Left ventricle myocardium inferior (tissue), 1 donor: ENCODE data around the gene USP7. TPM values are rescaled to one million over a fixed set of nuclear protein-coding genes. Genes with fewer than 3 reads are reported as not detected.

Experiments
- DNase-seq: peaks from one replicate; pipeline ENCODE4 v3.0.0-alpha.2; 2020
- H3K27ac ChIP-seq: fragments of 200-600 bp; replicated peaks from 2 replicates; pipeline ENCODE4 v1.8.0; 2021
- H3K27me3 ChIP-seq: fragments of 200-600 bp; 2 replicates; pipeline ENCODE4 v1.8.0; 2021; ENCODE audit warnings: low read depth
- H3K36me3 ChIP-seq: fragments of 200-600 bp; 2 replicates; pipeline ENCODE4 v1.8.0; 2021
- H3K4me1 ChIP-seq: fragments of 200-600 bp; 2 replicates; pipeline ENCODE4 v1.8.0; 2021
- H3K4me3 ChIP-seq: fragments of 200-600 bp; 2 replicates; pipeline ENCODE4 v1.8.0; 2021; ENCODE audit warnings: mild to moderate bottlenecking, moderate library complexity
- H3K9me3 ChIP-seq: fragments of 200-600 bp; replicated peaks from 2 replicates; pipeline ENCODE4 v1.8.0; 2021
- CTCF ChIP-seq: fragments of 200-600 bp; IDR thresholded peaks from 2 replicates; pipeline ENCODE4 v1.8.0; 2021; ENCODE audit warnings: antibody characterized with exemption, mild to moderate bottlenecking, borderline replicate concordance
- intact Hi-C: fragments of 100-400 bp; cut with micrococcal nuclease; formaldehyde crosslinking; loops from one replicate; pipeline ENCODE4 v1.11.0; 2022
- total RNA-seq: library from RNA; stranded (reverse); fragmentation: NEBNext Ultra II Directional; extraction: Animal tissue kit (Norgen Biotek cat#: 25700); gene quantifications from one replicate; pipeline ENCODE4 v1.2.1, GENCODE V29; 2021
- donor health status: DM: no; HTN: yes; CAD: no; lungs with severe emphysema.

The USP7 gene
- total RNA-seq, 1 donor from 2014 or later = 54.7 TPM

- H3K27me3 ChIP-seq = no peaks in the 10 kb centered on the region
- no peak for TF ChIP-seq CTCF
- no peak for DNase-seq
- H3K36me3 ChIP-seq = peaks cover 100% of the 10 kb centered on the region
- intact Hi-C loops = no loop called here
- H3K27ac ChIP-seq = no peak overlapping the region
- no peaks in the 10 kb centered on the region for H3K4me1 ChIP-seq
- H3K4me3 ChIP-seq = no peak overlapping the region
- no peaks in the 10 kb centered on the region for H3K9me3 ChIP-seq
These were observed 47.0 kb downstream of the USP7 start for GRCh38 chr16:8916541-8917225.

- intact Hi-C loops = no loop called here
- H3K36me3 ChIP-seq = peaks cover 100% of the 10 kb centered on the region
These were observed 47.9 kb downstream of the USP7 start for GRCh38 chr16:8915722-8916301.

GRCh38 chr16:8914098-8914497 is 49.6 kb downstream of the USP7 start:
- intact Hi-C loops = no loop called here
- no peaks in the 10 kb centered on the region for H3K4me1 ChIP-seq
- H3K9me3 ChIP-seq = no peaks in the 10 kb centered on the region
- no peaks in the 10 kb centered on the region for H3K27me3 ChIP-seq
- peaks cover 100% of the 10 kb centered on the region for H3K36me3 ChIP-seq
- H3K4me3 ChIP-seq = no peak overlapping the region
- TF ChIP-seq CTCF = no peak
- H3K27ac ChIP-seq = no peak overlapping the region
- no peak for DNase-seq

More at GRCh38 chr16:8915722-8916301, 47.9 kb downstream of the USP7 start:
- H3K27ac ChIP-seq = no peak overlapping the region
- H3K4me1 ChIP-seq = no peaks in the 10 kb centered on the region
- H3K4me3 ChIP-seq = no peak overlapping the region
- H3K9me3 ChIP-seq = no peaks in the 10 kb centered on the region
- no peak for TF ChIP-seq CTCF
- H3K27me3 ChIP-seq = no peaks in the 10 kb centered on the region
- no peak for DNase-seq

GRCh38 chr16:8912793-8913192 is 50.9 kb downstream of the USP7 start:
- Histone ChIP-seq H3K27ac (no peak overlapping the region), H3K4me1 (no peaks in the 10 kb centered on the region), H3K4me3 (no peak overlapping the region), H3K9me3 (no peaks in the 10 kb centered on the region), H3K36me3 (peaks cover 100% of the 10 kb centered on the region), H3K27me3 (no peaks in the 10 kb centered on the region)
- intact Hi-C loops = no loop called here
- DNase-seq = no peak
- TF ChIP-seq CTCF = no peak

GRCh38 chr16:8910811-8911210 is 52.9 kb downstream of the USP7 start:
- no peak for DNase-seq
- Histone ChIP-seq H3K4me1 (no peaks in the 10 kb centered on the region), H3K36me3 (peaks cover 99% of the 10 kb centered on the region), H3K9me3 (no peaks in the 10 kb centered on the region), H3K4me3 (no peak overlapping the region), H3K27me3 (no peaks in the 10 kb centered on the region), H3K27ac (no peak overlapping the region)
- intact Hi-C loops = no loop called here
- TF ChIP-seq CTCF = no peak
